Hypothalamus (tissue), 51 donors: ENCODE measurements around the gene PAIP2B.

Source experiments
- DNase-seq, 51 donors: peaks; one replicate each; lab custom pipeline; 2025; lab: John Stamatoyannopoulos, UW

The PAIP2B gene

DNA sequence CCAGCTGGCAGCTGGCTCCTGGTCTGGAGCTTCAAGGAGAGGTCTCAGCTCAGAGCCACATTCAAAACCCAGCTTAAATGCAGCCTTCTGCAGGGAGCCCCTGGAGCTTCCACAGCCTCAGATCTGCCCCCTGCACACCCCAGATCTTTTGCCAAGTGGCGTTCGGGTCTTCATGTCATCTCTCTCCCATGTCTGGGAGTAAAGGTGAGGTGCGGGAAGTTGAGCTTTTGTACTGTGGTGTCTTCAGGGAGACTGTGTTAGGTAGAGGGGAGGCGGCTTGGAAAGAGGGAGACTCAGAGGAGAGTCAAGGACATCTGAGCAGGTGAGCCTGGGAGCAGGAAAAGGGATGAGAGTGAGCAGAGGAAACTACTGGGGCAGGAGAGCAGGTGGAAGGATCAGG lies 71.1 kb downstream of the PAIP2B start:
- no peak for DNase-seq

DNA sequence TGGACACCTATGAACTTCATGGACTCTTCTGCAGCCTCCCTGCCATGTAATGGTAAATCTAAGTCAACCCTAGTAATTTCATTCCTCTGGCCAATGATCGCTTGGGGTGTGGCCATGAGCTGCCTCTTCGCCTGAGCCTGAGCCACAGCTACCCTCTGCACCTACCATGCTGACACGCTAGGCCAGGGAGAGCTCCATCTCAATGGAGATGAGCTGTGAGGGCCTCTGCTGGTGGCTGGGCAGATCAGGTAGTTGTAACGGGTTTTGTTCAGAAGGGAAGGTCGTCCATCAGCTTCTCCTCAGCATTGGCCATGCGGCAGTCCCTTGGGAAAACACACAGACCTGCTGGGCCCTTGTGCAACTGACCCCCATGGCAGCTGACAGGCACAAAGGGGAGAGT lies 72.1 kb downstream of the PAIP2B start:
- DNase-seq = no peak

DNA sequence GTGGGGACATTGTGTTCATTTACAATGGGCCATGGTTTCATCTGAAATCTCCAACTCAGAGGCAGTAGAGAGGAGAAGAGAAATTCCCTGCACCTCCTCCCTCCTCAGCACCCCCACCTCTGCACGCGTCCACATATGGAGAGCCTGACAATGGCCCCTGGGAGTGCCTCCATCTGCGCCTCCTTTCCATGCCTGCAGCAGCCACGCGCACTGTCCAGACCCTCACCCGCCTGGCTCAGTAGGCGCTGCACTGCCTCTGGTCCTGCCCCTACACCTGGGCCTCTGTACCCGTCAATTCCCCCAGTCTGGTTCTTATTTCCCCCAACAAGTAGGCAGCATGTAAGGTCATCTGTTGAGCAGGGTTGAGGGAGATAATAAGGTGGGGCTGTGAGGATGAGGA lies 72.6 kb downstream of the PAIP2B start:
- DNase-seq = no peak

DNA sequence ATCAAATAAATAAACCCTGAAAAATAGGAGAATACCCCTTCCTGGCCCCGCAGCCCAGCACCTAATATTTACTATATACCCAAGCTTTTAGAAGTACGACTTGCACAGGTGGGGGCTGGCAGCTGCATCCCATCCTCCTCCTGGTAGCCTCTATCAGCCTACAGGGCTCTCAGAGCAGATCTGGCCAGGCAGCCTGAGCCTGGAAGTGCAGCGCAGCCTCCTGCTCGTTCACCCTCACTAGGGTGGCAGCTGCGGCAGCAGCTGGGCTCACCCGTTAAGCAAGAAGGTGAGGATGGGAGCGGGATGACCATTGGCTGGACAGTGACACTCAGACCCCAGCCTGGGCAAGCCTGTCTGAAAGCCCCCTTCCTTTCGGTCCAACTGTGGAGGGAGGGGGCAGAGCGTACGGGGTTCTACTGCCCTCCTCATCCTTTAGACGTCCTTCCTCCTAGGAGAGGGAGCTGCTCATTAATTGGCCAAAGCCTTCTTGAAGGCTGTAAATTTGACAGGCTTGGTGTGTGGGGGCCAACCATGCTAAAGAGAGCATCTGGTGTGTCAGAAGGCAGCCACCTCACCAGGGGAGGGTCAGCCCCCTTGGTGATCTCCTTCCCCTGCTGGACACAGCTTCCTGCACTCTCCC lies 73.2 kb downstream of the PAIP2B start:
- DNase-seq = peak in 1 of 51 donors; percentile 5

DNA sequence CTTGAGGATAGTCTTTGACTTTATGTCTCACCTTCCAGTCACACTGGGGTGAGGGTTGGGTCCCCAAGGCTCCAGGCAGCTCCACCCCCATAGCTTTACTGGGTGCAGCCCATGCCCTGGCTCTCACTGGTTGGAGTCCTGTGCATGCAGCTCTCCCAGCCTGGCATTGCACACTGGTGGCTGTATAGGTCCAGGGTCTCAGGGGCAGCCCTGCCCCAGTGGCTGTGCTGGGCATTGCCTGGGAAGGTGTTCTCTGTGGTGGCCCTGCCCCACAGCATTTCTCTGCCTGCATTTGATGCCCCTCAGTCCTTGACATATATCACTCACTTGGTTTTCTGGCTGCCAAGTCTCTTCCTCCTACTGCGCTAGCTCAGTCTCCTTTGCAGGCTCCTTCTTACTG lies 75.3 kb downstream of the PAIP2B start:
- DNase-seq = no peak

DNA sequence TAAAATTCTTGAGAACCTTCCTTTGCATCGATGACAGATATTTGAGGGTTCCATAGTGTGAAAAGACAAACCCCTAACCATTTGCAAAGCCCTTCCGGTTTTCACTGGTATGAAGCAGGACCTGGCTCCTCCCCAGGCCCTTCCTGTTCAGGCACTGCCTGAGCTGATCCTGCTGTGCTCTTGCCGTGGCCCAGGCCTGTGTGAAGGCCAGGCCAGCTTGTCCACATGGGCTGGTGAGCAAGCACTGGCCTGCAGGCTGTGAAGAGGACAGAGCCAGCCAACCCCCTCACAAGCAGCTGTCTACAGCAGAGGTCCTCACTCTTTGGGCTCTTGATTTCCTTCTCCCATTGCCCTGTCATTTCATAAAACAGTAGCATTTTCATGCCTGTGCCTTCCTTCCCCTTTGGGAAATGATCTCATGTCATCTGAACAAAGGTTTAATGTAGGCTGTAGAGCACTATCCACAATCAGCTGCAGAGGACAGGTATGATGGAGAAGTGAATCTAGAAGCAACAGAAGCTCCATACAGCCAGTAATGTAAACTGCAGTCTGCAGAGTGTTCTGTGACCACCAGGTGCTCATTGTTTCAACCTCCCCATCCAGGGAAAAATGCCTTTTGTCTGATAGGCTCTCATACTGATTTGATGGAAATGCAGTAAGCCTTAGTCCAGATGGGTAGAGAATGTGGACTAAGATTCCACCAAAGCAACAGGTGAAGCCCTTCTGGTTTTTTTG lies 76.7 kb downstream of the PAIP2B start:
- DNase-seq = no peak

DNA sequence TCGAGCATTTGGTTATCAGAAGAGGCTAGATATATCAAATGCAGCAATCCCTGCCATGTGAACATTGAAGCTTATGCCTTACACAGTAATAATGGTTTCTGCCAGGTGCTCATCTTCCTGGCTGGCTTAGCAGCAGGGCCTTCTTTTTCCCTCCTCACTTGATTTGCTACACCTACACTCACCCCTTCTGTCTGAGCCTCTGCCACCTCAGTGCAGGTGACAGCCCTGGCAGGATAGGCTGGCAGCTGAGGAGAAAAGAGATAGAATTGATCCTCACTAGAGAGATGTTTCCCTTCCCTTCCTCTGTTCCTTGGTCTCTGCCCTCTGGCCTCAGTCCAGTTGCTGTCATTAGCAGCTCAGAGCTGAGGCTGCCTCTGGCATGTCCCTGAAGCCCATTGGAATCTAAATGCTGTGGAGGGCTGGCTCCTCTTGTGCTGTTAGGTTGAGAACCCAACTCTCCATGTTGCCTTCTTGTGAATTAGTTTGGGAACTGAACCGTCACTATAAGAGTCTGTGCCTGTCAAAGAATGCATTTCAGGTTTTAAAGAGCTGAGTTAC lies 78.3 kb downstream of the PAIP2B start:
- DNase-seq = no peak

DNA sequence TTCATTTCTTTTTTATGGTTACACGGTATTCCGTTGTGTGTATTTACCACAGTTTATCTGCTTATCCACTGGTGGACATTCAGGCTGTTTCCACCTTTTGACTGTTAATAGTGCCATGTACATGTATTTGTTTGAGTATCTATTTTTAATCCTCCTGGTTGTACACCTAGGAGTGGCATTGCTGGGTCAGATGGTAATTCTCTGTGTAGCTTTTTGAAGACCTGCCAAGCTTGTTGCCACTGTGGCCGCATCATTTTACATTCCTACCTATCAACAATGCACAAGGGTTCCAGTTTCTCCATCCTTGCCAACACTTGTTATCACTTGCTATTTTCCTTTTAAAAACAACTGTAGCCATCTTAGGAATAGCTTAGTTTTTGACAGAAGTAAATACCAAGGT lies 83.1 kb downstream of the PAIP2B start:
- DNase-seq = no peak

DNA sequence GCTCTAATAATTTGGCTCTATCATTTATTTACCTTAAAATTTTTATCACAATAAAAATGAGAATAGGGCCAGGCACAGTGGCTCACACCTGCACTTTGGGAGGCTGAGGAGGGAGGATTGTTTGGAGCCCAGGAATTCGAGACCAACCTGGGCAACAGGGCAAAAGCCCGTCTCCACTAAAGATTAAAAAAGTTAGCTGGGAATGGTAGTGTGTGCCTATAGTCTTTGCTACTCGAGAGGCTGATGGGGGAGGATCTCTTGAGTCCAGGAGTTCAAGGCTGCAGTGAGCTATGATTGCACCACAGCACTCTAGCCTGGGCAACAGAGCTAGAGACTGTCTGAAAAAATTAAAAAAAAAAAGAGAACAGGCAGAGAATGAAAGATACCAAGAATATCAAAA lies 90.7 kb downstream of the PAIP2B start:
- DNase-seq = no peak

DNA sequence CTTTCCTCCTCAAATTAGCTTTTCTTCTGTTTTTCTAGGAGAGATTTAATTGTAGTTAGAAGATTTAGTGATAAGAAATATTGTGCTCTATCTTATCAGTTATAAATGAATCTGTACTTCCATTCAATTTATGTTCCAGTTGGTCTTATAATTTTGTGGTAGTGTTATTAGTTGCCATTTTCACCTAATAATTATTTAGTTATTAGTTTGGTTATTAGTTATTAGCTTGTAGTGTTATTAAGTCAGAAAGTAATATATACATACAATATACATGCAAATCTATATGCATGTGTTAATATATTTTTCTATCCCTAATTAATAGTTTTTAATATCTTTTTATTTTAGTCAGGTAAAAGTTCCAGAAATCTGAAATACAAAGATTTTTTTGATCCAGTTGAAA lies 93.3 kb downstream of the PAIP2B start:
- DNase-seq = no peak
